ENCODE data around the gene MYO5A. TPM values are rescaled to one million over a fixed set of nuclear protein-coding genes. Genes with fewer than 3 reads are reported as not detected.

MYO5A gene
- total and polyA plus RNA-seq, 9 of the 15 experiments (the other 6 are each of a cell fraction or from before 2014, with no cell fraction given) = 0.03 to 0.82 (median 0.40) TPM

DNA sequence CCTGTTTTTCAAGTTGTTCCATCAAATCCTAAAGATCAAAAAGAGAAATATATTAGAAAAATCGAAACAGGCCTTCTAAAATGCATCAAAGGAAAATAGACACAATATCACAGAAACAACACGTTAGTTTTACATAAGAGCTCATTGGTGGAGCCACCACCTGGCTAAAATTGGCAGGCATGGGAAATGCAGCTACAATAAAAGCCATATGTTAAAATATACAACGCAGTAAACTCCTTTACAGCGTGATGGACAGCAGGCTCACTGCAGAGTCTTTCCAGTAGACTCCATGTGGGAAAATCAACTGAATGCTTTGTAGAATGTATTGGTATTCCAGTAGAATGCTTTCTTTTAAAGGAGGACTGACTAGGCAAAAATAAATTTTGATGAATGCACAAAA lies 192.2 kb downstream of the MYO5A start:
- Histone ChIP-seq H3K9ac (ENCODE audit: insufficient read depth in 1 of 2, low read depth in 2 of 2, low read length in 2 of 2) (no peak overlapping the region), H3K4me3 (no peak overlapping the region), H3K27ac (ENCODE audit: extremely low read depth, low read depth, low read length) (no peak overlapping the region), H3K9me3 (replicated peaks; ENCODE audit: control insufficient read depth, insufficient read depth, low read depth, low read length) (no peaks in the 10 kb centered on the region), H3K9me1 (ENCODE audit: control insufficient read depth, insufficient read depth, low read length) (no peaks in the 10 kb centered on the region), H3K79me2 (ENCODE audit: control insufficient read depth, insufficient read depth, low read length) (no peaks in the 10 kb centered on the region), H3K4me2 (ENCODE audit: insufficient read depth, low read length) (no peak overlapping the region), H2AFZ (ENCODE audit: low read depth, low read length) (no peak overlapping the region), H3K4me1 (replicated peaks in 1 of 2; ENCODE audit: control insufficient read depth in 2 of 2, insufficient read depth in 2 of 2, low read length in 2 of 2) (no peaks in the 10 kb centered on the region), H3K36me3 (ENCODE audit: control insufficient read depth, insufficient read depth, low read length) (no peaks in the 10 kb centered on the region), H3K27me3 (ENCODE audit: control insufficient read depth in 2 of 2, insufficient read depth in 2 of 2, low read length in 2 of 2) (peaks cover 12% of the 10 kb centered on the region in 2 experiments; a peak in 4 of 5 replicates), H4K20me1 (replicated peaks; ENCODE audit: control insufficient read depth, insufficient read depth, low read length) (no peaks in the 10 kb centered on the region)
- intact Hi-C loops (cut with micrococcal nuclease) = loop anchor here (10.0 kb wide), 1 partner anchor 128 kb away; no protein-coding TSS in a partner anchor
- CTCF ChIA-PET (ENCODE audit: low intra/inter-chr PET ratio) = interaction anchor here (0.7 kb wide), 1 partner anchor 153 kb away, joined by 3 read pairs; no protein-coding TSS in a partner anchor
- no peak for TF ChIP-seq MYNN (IDR thresholded peaks at IDR 0.05)
- TF ChIP-seq MYNN (CRISPR knock-in tag; IDR thresholded peaks at IDR 0.05) = no peak
- no peak for TF ChIP-seq HEY1 (CRISPR knock-in tag; IDR thresholded peaks at IDR 0.05; ENCODE audit: borderline replicate concordance)
- TF ChIP-seq, protein P1, sequence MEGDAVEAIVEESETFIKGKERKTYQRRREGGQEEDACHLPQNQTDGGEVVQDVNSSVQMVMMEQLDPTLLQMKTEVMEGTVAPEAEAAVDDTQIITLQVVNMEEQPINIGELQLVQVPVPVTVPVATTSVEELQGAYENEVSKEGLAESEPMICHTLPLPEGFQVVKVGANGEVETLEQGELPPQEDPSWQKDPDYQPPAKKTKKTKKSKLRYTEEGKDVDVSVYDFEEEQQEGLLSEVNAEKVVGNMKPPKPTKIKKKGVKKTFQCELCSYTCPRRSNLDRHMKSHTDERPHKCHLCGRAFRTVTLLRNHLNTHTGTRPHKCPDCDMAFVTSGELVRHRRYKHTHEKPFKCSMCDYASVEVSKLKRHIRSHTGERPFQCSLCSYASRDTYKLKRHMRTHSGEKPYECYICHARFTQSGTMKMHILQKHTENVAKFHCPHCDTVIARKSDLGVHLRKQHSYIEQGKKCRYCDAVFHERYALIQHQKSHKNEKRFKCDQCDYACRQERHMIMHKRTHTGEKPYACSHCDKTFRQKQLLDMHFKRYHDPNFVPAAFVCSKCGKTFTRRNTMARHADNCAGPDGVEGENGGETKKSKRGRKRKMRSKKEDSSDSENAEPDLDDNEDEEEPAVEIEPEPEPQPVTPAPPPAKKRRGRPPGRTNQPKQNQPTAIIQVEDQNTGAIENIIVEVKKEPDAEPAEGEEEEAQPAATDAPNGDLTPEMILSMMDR (IDR thresholded peaks at IDR 0.05 in 2 of 3, conservative IDR thresholded peaks at IDR 0.05 in 1 of 3; ENCODE audit: insufficient read depth in 2 of 3, low read depth in 1 of 3, low read length in 3 of 3) = peak in 1 of 3 experiments; percentile 34; a peak in 2 of 6 replicates
- DNase-seq (ENCODE audit: extremely low read depth in 1 of 4, low spot score in 3 of 4) = peak in 2 of 4 experiments; percentile 8 to 13
- ATAC-seq = peak; percentile 44; the same call in 2 of the 3 replicates
- POLR2A ChIA-PET = interaction anchor here (1.1 kb wide), 1 partner anchor 33 kb away, joined by 3 read pairs; no protein-coding TSS in a partner anchor
- in situ Hi-C loops (cut with MboI) = no loop called here
- no TSS peak for BruUV-seq (replicated peaks)
- no peak for FAIRE-seq
- 1% methylated on average over 4 of the region's 4 CpGs for WGBS (ENCODE audit: insufficient coverage, low coverage, missing lambda C conversion rate)

All from K562 (cell line).